ENCODE results near the gene CREBBP.

The CREBBP gene

DNA sequence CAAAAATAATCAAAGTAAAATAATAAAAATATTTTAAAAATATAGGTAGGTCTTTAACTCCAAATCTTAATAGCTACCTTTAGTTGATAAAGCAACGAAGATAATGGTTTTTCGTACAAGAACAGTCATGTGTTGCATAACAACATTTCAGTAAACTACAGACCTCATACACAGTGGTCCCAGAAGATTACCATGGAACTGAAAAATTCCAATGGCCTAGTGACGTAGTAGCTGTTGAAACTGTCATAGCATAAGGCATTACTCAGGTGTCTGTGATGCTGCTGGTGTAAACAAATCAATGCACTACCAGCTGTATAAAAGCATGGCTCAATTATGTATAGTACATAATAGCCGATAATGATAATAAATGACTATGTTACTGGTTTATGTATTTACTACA is 43.9 kb downstream of the CREBBP start:
- no peak for DNase-seq (ENCODE audit: extremely low spot score)
- ChIA-PET POLR2A (no interaction called here), CTCF (interaction anchor here (1.1 kb wide), 1 partner anchor 12 kb away, joined by 3 read pairs; no protein-coding TSS in a partner anchor)
- TF ChIP-seq NFRKB (IDR thresholded peaks at IDR 0.05) = no peak
- TF ChIP-seq CTBP1 (IDR thresholded peaks at IDR 0.05; ENCODE audit: borderline replicate concordance) = no peak
- TF ChIP-seq FOXK2 (IDR thresholded peaks at IDR 0.05) = no peak

DNA sequence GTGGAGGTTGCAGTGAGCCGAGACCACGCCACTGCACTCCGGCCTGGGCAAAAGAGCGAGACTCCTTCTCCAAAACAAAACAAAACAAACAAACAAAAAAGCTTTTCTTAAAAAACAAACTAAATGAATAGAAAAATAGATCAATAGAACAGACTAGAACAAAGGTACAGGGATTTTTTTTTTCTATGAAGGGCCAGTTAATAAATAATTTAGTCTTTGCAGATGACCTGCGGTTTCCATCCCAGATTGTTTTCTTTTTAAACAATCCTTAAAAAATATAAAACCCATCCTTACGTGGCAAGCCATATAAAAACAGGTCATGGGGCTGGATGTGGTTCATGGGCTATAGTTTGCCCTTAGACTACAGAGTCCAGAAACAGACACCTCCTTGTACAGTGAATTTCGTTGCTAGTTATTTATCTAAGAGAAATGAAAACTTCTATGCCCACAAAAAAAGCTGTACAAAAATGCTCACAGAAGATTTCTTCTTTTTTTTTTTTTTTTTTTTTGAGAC is 45.4 kb downstream of the CREBBP start:
- CTCF ChIA-PET = no interaction called here
- POLR2A ChIA-PET = no interaction called here
- TF ChIP-seq SUZ12 (IDR thresholded peaks at IDR 0.05) (no peak), FOXM1 (IDR thresholded peaks at IDR 0.05; ENCODE audit: borderline replicate concordance) (no peak), SP1 (IDR thresholded peaks at IDR 0.05) (no peak), BHLHE40 (IDR thresholded peaks at IDR 0.05; ENCODE audit: borderline replicate concordance) (no peak), FOXA1 (IDR thresholded peaks at IDR 0.05) (no peak), TARDBP (IDR thresholded peaks at IDR 0.05) (no peak)
- TF ChIP-seq, protein P1, sequence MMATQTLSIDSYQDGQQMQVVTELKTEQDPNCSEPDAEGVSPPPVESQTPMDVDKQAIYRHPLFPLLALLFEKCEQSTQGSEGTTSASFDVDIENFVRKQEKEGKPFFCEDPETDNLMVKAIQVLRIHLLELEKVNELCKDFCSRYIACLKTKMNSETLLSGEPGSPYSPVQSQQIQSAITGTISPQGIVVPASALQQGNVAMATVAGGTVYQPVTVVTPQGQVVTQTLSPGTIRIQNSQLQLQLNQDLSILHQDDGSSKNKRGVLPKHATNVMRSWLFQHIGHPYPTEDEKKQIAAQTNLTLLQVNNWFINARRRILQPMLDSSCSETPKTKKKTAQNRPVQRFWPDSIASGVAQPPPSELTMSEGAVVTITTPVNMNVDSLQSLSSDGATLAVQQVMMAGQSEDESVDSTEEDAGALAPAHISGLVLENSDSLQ (IDR thresholded peaks at IDR 0.05) = no peak

DNA sequence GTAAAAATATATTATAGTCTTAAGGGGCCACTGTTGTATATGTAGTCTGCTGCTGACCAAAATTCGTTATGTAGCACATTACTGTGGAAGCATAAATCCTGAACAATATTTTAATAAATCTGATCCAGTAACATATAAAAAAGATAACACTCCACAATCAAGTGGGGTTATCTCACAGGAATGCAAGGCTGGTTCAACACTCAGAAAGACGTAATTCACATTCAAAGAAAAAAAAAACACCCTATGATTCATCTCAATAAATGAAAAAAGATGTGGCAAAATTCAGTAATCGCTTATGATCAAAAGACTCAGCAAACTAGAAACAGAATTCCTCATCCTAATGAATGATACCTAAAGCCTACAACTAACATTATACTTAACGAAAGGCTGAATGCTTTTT is 47.8 kb downstream of the CREBBP start:
- no peak for DNase-seq (ENCODE audit: extremely low spot score)
- TF ChIP-seq CTBP1 (IDR thresholded peaks at IDR 0.05; ENCODE audit: borderline replicate concordance) (no peak), L3MBTL2 (conservative IDR thresholded peaks at IDR 0.05) (no peak), LEF1 (IDR thresholded peaks at IDR 0.05; ENCODE audit: borderline replicate concordance) (no peak), FOXM1 (IDR thresholded peaks at IDR 0.05; ENCODE audit: borderline replicate concordance) (no peak), NFRKB (IDR thresholded peaks at IDR 0.05) (no peak)
- POLR2A ChIA-PET = no interaction called here
- CTCF ChIA-PET = no interaction called here

More for the DNA sequence above, 45.4 kb downstream of the CREBBP start:
- DNase-seq (ENCODE audit: extremely low spot score) = no peak

DNA sequence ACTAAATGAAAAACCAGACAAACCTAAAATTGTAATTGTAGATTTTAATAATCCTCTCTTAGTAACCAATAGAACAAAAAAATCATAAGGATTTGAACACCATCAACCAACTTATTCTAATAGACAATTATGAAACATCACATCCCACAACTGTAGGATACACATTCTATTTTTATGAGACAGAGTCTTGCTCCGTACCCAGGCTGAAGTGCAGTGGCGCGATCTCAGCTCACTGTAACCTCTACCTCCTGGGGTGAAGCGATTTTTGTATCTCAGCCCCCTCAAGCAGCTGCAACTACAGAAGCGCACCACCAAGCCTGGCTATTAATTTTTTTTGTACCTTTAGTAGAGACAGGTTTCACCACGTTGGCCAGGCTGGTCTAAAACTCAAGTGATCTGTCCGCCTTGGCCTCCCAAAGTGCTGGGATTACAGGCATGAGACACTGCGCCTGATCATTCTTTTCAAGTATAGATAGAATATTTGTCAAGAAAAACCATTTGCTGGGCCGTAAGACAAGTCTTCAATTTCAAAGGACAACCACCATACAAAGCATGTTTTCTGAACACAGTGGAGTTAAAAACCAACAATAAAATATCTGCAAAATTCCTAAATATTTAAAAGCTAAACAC is 49.8 kb downstream of the CREBBP start:
- no peak for DNase-seq (ENCODE audit: extremely low spot score)
- POLR2A ChIA-PET = no interaction called here
- CTCF ChIA-PET = interaction anchor here (1.2 kb wide), 1 partner anchor 20 kb away, joined by 3 read pairs; no protein-coding TSS in a partner anchor
- TF ChIP-seq HDGF (IDR thresholded peaks at IDR 0.05; ENCODE audit: borderline replicate concordance) (no peak), ELF4 (IDR thresholded peaks at IDR 0.05) (no peak), ZNF384 (IDR thresholded peaks at IDR 0.05) (no peak), FOXM1 (IDR thresholded peaks at IDR 0.05; ENCODE audit: borderline replicate concordance) (no peak), SP1 (IDR thresholded peaks at IDR 0.05) (no peak), LEF1 (IDR thresholded peaks at IDR 0.05; ENCODE audit: borderline replicate concordance) (no peak), NFRKB (IDR thresholded peaks at IDR 0.05) (no peak), CTBP1 (IDR thresholded peaks at IDR 0.05; ENCODE audit: borderline replicate concordance) (no peak), FOXA1 (IDR thresholded peaks at IDR 0.05) (no peak), TARDBP (IDR thresholded peaks at IDR 0.05) (no peak), L3MBTL2 (conservative IDR thresholded peaks at IDR 0.05) (no peak), BHLHE40 (IDR thresholded peaks at IDR 0.05; ENCODE audit: borderline replicate concordance) (no peak), FOXK2 (IDR thresholded peaks at IDR 0.05) (no peak), SUZ12 (IDR thresholded peaks at IDR 0.05) (no peak), ARNT (IDR thresholded peaks at IDR 0.05) (no peak)
- TF ChIP-seq, protein P1 (IDR thresholded peaks at IDR 0.05) = no peak

DNA sequence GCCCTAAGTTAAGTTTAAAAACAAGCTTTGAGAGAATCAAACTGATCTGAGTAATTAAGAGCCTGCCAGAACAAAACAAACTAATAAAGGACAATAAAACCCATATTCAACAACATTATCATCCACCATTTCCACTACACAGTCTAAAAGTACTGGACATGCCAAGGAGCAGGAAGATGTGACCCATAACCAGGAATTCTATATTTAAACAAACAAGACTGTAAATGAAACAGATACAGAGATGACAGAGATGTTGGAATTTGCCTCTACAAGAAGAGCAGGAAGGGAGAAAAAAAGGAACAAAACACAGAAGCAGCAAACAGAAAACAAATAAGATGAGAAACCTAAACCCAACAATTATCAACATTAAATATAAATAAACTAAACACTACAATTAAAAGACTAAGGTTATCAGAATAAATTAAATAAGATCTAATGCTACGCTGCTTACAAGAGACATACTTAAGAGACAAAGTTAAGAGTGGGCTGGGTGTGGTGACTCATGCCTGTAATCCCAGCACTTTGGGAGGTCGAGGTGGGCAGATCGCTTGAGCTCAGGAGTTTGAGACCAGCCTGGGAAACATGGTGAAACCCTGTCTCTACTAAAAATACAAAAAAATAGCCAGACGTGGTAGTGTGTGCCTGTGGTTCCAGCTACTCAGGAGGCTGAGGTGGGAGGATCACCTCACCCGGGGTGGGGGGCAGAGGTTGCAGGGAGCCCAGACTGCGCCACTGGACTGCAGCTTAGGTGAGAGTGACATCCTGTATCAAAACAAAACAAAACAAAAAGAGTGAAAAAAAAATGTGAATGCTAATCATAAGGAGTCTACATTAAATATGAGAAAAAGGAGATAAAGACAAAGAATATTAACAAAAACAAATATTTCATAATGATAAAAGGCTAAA is 50.6 kb downstream of the CREBBP start:
- CTCF ChIA-PET = interaction anchor here (1.2 kb wide), 1 partner anchor 20 kb away, joined by 3 read pairs; no protein-coding TSS in a partner anchor
- TF ChIP-seq FOXM1 (IDR thresholded peaks at IDR 0.05; ENCODE audit: borderline replicate concordance) (no peak), ELF4 (IDR thresholded peaks at IDR 0.05) (no peak), ARNT (IDR thresholded peaks at IDR 0.05) (no peak), L3MBTL2 (conservative IDR thresholded peaks at IDR 0.05) (no peak), SP1 (IDR thresholded peaks at IDR 0.05) (no peak), HDGF (IDR thresholded peaks at IDR 0.05; ENCODE audit: borderline replicate concordance) (no peak), BHLHE40 (IDR thresholded peaks at IDR 0.05; ENCODE audit: borderline replicate concordance) (no peak), FOXA1 (IDR thresholded peaks at IDR 0.05) (no peak), LEF1 (IDR thresholded peaks at IDR 0.05; ENCODE audit: borderline replicate concordance) (no peak), ZNF384 (IDR thresholded peaks at IDR 0.05) (no peak)
- TF ChIP-seq, protein P1 (IDR thresholded peaks at IDR 0.05) = no peak
- DNase-seq (ENCODE audit: extremely low spot score) = no peak
- POLR2A ChIA-PET = no interaction called here

DNA sequence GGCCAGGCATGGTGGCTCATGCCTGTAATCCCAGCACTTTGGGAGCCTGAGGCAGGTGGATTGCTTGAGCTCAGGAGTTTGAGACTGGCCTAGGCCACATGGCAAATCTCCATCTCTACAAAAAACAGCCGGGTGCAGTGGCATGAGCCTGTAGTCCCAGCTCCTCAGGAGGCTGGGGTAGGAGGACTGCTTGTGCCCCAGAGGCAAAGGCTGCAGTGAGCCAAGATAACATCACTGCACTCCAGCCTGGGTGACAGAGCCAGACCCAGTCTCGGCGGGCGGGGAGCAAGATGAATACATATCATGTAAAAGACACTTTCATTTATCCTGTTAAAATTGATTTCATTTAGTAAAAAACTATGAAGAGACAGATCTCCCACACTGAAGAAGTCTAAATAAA is 54.6 kb downstream of the CREBBP start:
- TF ChIP-seq NFRKB (IDR thresholded peaks at IDR 0.05) = no peak
- no peak for TF ChIP-seq FOXK2 (IDR thresholded peaks at IDR 0.05)
- no peak for TF ChIP-seq L3MBTL2 (conservative IDR thresholded peaks at IDR 0.05)
- no peak for TF ChIP-seq TARDBP (IDR thresholded peaks at IDR 0.05)
- no peak for TF ChIP-seq CTBP1 (IDR thresholded peaks at IDR 0.05; ENCODE audit: borderline replicate concordance)
- no peak for TF ChIP-seq LEF1 (IDR thresholded peaks at IDR 0.05; ENCODE audit: borderline replicate concordance)
- TF ChIP-seq SUZ12 (IDR thresholded peaks at IDR 0.05) = no peak
- TF ChIP-seq, protein P1 (IDR thresholded peaks at IDR 0.05) = no peak
- no peak for TF ChIP-seq ELF4 (IDR thresholded peaks at IDR 0.05)
- no peak for TF ChIP-seq HDGF (IDR thresholded peaks at IDR 0.05; ENCODE audit: borderline replicate concordance)
- no peak for TF ChIP-seq FOXM1 (IDR thresholded peaks at IDR 0.05; ENCODE audit: borderline replicate concordance)
- TF ChIP-seq FOXA1 (IDR thresholded peaks at IDR 0.05) = no peak
- no peak for TF ChIP-seq ZNF384 (IDR thresholded peaks at IDR 0.05)
- ChIA-PET CTCF (no interaction called here), POLR2A (no interaction called here)
- DNase-seq (ENCODE audit: extremely low spot score) = no peak
